C1 segment of cervical spinal cord (tissue), 14 donors: ENCODE results near the gene SH3GL3.

Source experiments
- DNase-seq, 14 donors: peaks; one replicate each; lab custom pipeline; 2025; lab: John Stamatoyannopoulos, UW

SH3GL3 gene

GRCh38 chr15:83446904-83447709 is at the start of gene SH3GL3:
SH3GL3 (plus strand) TSS chr15:83447341; CDS start chr15:83447534, 193 bp downstream.
- peak in 13 of 14 donors; percentile 50 to 94 (median 85) for DNase-seq

GRCh38 chr15:83398626-83399025 is 48.5 kb upstream of the SH3GL3 start:
- DNase-seq: no peak

GRCh38 chr15:83404121-83404520 is 43.0 kb upstream of the SH3GL3 start:
- DNase-seq: peak in 3 of 14 donors; percentile 11 to 27 (median 11)

- DNase-seq: no peak
Observed at GRCh38 chr15:83410532-83410931, 36.6 kb upstream of the SH3GL3 start.

- DNase-seq: no peak
Observed at GRCh38 chr15:83413054-83413719, 34.0 kb upstream of the SH3GL3 start.

- no peak for DNase-seq
Observed at GRCh38 chr15:83422081-83422480, 25.1 kb upstream of the SH3GL3 start.

GRCh38 chr15:83422541-83422940 is 24.6 kb upstream of the SH3GL3 start:
- DNase-seq: no peak

- no peak for DNase-seq
Observed at GRCh38 chr15:83424101-83424500, 23.0 kb upstream of the SH3GL3 start.

- no peak for DNase-seq
Observed at GRCh38 chr15:83430441-83430840, 16.7 kb upstream of the SH3GL3 start.

GRCh38 chr15:83431521-83431920 is 15.6 kb upstream of the SH3GL3 start:
- no peak for DNase-seq

- no peak for DNase-seq
Observed at GRCh38 chr15:83435202-83435601, 11.9 kb upstream of the SH3GL3 start.

- DNase-seq: no peak
Observed at GRCh38 chr15:83435782-83436181, 11.4 kb upstream of the SH3GL3 start.

- no peak for DNase-seq
Observed at GRCh38 chr15:83436513-83437158, 10.5 kb upstream of the SH3GL3 start.

- DNase-seq: no peak
Observed at GRCh38 chr15:83443076-83443847, 3.9 kb upstream of the SH3GL3 start.

- DNase-seq: peak in 3 of 14 donors; percentile 12 to 21 (median 20)
Observed at GRCh38 chr15:83444936-83445335, 2.2 kb upstream of the SH3GL3 start.

- DNase-seq: peak in 1 of 14 donors; percentile 26
Observed at GRCh38 chr15:83445643-83446042, 1.5 kb upstream of the SH3GL3 start.

GRCh38 chr15:83446417-83446816 is 724 bp upstream of the SH3GL3 start:
- DNase-seq: no peak

- no peak for DNase-seq
Observed at GRCh38 chr15:83449250-83449671, 2.1 kb downstream of the SH3GL3 start.

- no peak for DNase-seq
Observed at GRCh38 chr15:83449937-83450506, 2.9 kb downstream of the SH3GL3 start.

GRCh38 chr15:83457149-83457548 is 10.0 kb downstream of the SH3GL3 start:
- no peak for DNase-seq

- DNase-seq: no peak
Observed at GRCh38 chr15:83458381-83458780, 11.2 kb downstream of the SH3GL3 start.
